Neural cell (in vitro differentiated cells): Measurements from ENCODE around the gene HOXC11. TPM values are rescaled to one million over a fixed set of nuclear protein-coding genes. Genes with fewer than 3 reads are reported as not detected.

Experiments
- H2AFZ ChIP-seq: fragments of 200-600, 300-800 bp; sonication (generic), shearing (Covaris generic); 2 replicates; pipeline ENCODE4 v1.6.0; 2014; ENCODE audit warnings: low read depth, mild to moderate bottlenecking, antibody characterized with exemption, low read length, moderate library complexity
- H3F3A ChIP-seq: fragments of 200-600 bp; shearing (Covaris generic); 2 replicates; pipeline ENCODE4 v1.6.1; 2016; ENCODE audit warnings: mild to moderate bottlenecking, moderate library complexity, mixed read lengths, antibody characterized with exemption, low read length; ENCODE audit not compliant: insufficient read depth, poor library complexity, severe bottlenecking
- H3K27ac ChIP-seq: fragments of 200-600, 300-800 bp; sonication (generic), shearing (Covaris generic); 2 replicates; pipeline ENCODE4 v1.5.1; 2014; ENCODE audit warnings: mild to moderate bottlenecking, low read length, moderate library complexity
- H3K27me3 ChIP-seq: fragments of 300-800, 200-600 bp; sonication (generic), shearing (Covaris generic); 2 replicates; pipeline ENCODE4 v1.6.0; 2014; ENCODE audit warnings: mild to moderate bottlenecking, low read depth, low read length, moderate library complexity; ENCODE audit not compliant: insufficient read depth
- H3K36me3 ChIP-seq: fragments of 300-800, 200-600 bp; sonication (generic), shearing (Covaris generic); 2 replicates; pipeline ENCODE4 v1.5.1; 2014; ENCODE audit warnings: mild to moderate bottlenecking, antibody characterized with exemption, low read length, moderate library complexity; ENCODE audit not compliant: insufficient read depth
- H3K4me2 ChIP-seq: fragments of 300-800, 200-600 bp; sonication (generic), shearing (Covaris generic); 2 replicates; pipeline ENCODE4 v1.6.0; 2014; ENCODE audit warnings: mild to moderate bottlenecking, low read length
- H3K4me3 ChIP-seq: fragments of 300-800, 200-600 bp; sonication (generic), shearing (Covaris generic); 2 replicates; pipeline ENCODE4 v1.5.1; 2014; ENCODE audit warnings: mild to moderate bottlenecking, low read length, moderate library complexity
- H3K79me2 ChIP-seq: fragments of 200-600 bp; shearing (Covaris generic); replicated peaks from 2 replicates; pipeline ENCODE4 v1.6.0; 2014; ENCODE audit warnings: mild to moderate bottlenecking, low read length, moderate library complexity; ENCODE audit not compliant: insufficient read depth
- H3K9ac ChIP-seq: fragments of 300-800, 200-600 bp; sonication (generic), shearing (Covaris generic); 2 replicates; pipeline ENCODE4 v1.6.1; 2016; ENCODE audit warnings: mild to moderate bottlenecking, low read length, mixed read lengths
- H3K9me2 ChIP-seq: fragments of 200-600 bp; shearing (Covaris generic); 2 replicates; pipeline ENCODE4 v1.6.1; 2016; ENCODE audit warnings: mild to moderate bottlenecking, low read length, mixed read lengths; ENCODE audit not compliant: insufficient read depth
- H3K9me3 ChIP-seq: fragments of 200-600, 300-800 bp; sonication (generic), shearing (Covaris generic); 2 replicates; pipeline ENCODE4 v1.6.1; 2016; ENCODE audit warnings: mild to moderate bottlenecking, mixed run types, low read length, moderate library complexity, mixed read lengths
- H4K20me1 ChIP-seq: fragments of 200-600 bp; shearing (Covaris generic); 2 replicates; pipeline ENCODE4 v1.6.1; 2016; ENCODE audit warnings: mild to moderate bottlenecking, mixed run types; ENCODE audit not compliant: insufficient read depth
- EP300 ChIP-seq: fragments of 450-650 bp; conservative IDR thresholded peaks from 2 replicates; pipeline ENCODE4 v1.6.1; 2014; ENCODE audit warnings: antibody characterized with exemption, mild to moderate bottlenecking, moderate library complexity; ENCODE audit not compliant: poor library complexity, severe bottlenecking
- EZH2 ChIP-seq: fragments of 200-600, 300-800 bp; shearing (Covaris generic), sonication (generic); IDR thresholded peaks from 2 replicates; pipeline ENCODE4 v1.6.1; 2014; ENCODE audit warnings: antibody characterized with exemption, low read length, borderline replicate concordance, mild to moderate bottlenecking; ENCODE audit not compliant: insufficient read depth, poor library complexity, severe bottlenecking
- MXI1 ChIP-seq: fragments of 450-650 bp; conservative IDR thresholded peaks from 2 replicates; pipeline ENCODE4 v1.6.1; 2014; ENCODE audit warnings: antibody characterized with exemption, mild to moderate bottlenecking; ENCODE audit not compliant: poor library complexity, severe bottlenecking
- POLR2AphosphoS5 ChIP-seq: IDR thresholded peaks from 2 replicates; pipeline ENCODE4 v1.6.1; 2012
- RAD21 ChIP-seq: fragments of 450-650 bp; conservative IDR thresholded peaks from 2 replicates; pipeline ENCODE4 v1.6.1; 2014; ENCODE audit warnings: antibody characterized with exemption, mild to moderate bottlenecking, moderate library complexity
- SMC3 ChIP-seq: fragments of 450-650 bp; conservative IDR thresholded peaks from 2 replicates; pipeline ENCODE4 v1.6.1; 2014; ENCODE audit warnings: antibody characterized with exemption, mild to moderate bottlenecking, moderate library complexity; ENCODE audit not compliant: poor library complexity
- TAF1 ChIP-seq: IDR thresholded peaks from 2 replicates; pipeline ENCODE4 v1.6.1; 2012; ENCODE audit warnings: low read depth
- polyA plus RNA-seq: library from polyadenylated mRNA; depleted of rRNA; stranded (reverse); fragments of >200 nt; gene quantifications from 2 replicates; pipeline ENCODE4 v1.2.3, GENCODE V29; 2014
- TF ChIP-seq, protein P1 (sequence below): fragments of 450-650 bp; IDR thresholded peaks from 2 replicates; pipeline ENCODE4 v1.5.1; 2014; ENCODE audit warnings: antibody characterized with exemption, mild to moderate bottlenecking, moderate library complexity; ENCODE audit not compliant: poor library complexity, severe bottlenecking
- TF ChIP-seq, protein P2 (sequence below): IDR thresholded peaks from 2 replicates; pipeline ENCODE4 v1.6.1; 2012; ENCODE audit warnings: borderline replicate concordance

Gene HOXC11
- polyA plus RNA-seq, 1 donor from 2014 or later, result not detected

DNA sequence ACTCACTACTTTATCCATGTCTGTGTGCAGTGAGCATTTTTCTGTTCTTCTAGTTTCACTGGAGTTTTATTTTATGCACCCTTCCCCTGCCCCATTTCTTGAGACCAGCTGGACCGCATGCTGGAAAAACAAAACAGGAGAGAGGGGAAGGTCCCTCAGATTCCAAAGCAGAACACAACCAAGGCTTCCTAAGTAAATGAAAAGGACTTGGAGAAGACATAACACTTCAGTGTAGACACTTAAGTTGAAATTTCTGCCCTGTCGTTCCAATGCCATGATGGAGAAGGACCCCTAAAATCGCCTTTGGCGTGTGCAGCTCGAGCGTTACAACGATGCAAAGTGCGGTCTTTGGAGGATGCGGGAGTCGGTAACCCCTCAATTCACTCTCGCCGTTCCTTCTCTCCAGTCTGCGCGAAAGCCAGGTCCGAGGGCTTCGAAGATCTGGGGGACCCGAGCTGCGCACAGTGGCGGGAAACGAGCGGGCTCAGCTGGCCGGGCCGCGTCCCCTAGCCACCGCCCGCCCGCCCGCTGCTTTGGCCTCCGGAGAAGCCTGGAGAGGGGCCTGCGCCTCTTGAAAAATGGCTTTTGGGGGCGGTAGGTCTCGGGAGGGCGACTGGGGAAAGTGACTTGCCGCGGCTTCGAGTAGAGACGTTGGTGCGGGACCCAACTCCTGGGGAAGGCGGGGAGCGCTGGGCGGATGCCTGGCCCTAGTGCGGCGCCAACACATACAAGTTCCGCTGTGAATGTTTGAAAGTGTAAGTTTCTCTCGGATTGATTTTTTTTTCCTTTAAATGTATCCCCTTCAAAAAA lies 45.5 kb upstream of the HOXC11 start:
- Histone ChIP-seq H3K79me2 (no peaks in the 10 kb centered on the region), H3K4me2 (no peak overlapping the region), H2AFZ (no peak overlapping the region), H3K4me3 (no peak overlapping the region), H3K27me3 (peaks cover 100% of the 10 kb centered on the region), H3K36me3 (no peaks in the 10 kb centered on the region), H4K20me1 (no peaks in the 10 kb centered on the region), H3K9ac (no peak overlapping the region), H3F3A (no peaks in the 10 kb centered on the region), H3K9me2 (no peaks in the 10 kb centered on the region), H3K9me3 (no peaks in the 10 kb centered on the region), H3K27ac (no peak overlapping the region)
- TF ChIP-seq TAF1 (no peak), EP300 (no peak), MXI1 (no peak), POLR2AphosphoS5 (no peak), SMC3 (no peak), RAD21 (no peak), EZH2 (no peak)
- TF ChIP-seq, protein P1, sequence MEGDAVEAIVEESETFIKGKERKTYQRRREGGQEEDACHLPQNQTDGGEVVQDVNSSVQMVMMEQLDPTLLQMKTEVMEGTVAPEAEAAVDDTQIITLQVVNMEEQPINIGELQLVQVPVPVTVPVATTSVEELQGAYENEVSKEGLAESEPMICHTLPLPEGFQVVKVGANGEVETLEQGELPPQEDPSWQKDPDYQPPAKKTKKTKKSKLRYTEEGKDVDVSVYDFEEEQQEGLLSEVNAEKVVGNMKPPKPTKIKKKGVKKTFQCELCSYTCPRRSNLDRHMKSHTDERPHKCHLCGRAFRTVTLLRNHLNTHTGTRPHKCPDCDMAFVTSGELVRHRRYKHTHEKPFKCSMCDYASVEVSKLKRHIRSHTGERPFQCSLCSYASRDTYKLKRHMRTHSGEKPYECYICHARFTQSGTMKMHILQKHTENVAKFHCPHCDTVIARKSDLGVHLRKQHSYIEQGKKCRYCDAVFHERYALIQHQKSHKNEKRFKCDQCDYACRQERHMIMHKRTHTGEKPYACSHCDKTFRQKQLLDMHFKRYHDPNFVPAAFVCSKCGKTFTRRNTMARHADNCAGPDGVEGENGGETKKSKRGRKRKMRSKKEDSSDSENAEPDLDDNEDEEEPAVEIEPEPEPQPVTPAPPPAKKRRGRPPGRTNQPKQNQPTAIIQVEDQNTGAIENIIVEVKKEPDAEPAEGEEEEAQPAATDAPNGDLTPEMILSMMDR, result no peak
- TF ChIP-seq, protein P2, sequence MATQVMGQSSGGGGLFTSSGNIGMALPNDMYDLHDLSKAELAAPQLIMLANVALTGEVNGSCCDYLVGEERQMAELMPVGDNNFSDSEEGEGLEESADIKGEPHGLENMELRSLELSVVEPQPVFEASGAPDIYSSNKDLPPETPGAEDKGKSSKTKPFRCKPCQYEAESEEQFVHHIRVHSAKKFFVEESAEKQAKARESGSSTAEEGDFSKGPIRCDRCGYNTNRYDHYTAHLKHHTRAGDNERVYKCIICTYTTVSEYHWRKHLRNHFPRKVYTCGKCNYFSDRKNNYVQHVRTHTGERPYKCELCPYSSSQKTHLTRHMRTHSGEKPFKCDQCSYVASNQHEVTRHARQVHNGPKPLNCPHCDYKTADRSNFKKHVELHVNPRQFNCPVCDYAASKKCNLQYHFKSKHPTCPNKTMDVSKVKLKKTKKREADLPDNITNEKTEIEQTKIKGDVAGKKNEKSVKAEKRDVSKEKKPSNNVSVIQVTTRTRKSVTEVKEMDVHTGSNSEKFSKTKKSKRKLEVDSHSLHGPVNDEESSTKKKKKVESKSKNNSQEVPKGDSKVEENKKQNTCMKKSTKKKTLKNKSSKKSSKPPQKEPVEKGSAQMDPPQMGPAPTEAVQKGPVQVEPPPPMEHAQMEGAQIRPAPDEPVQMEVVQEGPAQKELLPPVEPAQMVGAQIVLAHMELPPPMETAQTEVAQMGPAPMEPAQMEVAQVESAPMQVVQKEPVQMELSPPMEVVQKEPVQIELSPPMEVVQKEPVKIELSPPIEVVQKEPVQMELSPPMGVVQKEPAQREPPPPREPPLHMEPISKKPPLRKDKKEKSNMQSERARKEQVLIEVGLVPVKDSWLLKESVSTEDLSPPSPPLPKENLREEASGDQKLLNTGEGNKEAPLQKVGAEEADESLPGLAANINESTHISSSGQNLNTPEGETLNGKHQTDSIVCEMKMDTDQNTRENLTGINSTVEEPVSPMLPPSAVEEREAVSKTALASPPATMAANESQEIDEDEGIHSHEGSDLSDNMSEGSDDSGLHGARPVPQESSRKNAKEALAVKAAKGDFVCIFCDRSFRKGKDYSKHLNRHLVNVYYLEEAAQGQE, result no peak

DNA sequence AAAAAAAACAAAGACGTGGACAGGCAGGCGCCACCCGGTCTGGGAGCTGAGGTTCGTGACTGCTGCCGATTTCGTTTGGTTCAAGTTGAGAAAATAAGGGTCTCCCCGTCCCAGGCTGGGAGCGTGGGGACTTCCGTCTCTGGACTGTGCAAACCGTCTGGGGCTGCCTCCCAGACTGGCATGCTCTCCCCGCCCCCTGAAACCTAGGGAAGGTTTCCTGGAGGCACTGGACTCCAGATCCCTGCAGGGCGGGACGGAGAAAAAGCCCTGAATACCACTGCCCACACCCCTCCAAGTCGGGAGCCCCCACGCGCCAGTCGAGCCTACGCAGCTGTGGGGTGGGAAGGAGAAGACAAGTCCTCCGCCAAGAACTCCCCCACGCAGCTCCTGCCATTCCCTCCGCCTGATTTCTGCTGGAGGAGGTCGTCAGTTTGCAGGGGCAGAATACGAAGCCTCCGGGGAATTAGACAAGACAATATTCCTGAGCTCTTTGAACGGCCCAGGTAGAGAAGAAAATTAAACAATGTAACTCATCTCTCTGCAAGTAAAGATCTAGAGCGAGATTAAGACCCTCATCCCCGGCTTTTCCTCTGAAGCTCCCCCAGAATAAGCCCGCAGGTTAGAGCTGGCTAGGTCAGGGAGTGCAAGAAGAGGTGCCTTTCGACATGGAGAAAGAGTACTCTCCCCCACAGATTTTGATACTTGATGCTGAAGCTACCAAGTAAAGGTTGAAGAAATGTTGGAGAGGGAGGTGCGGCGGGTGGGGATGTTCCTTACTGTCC lies 44.7 kb upstream of the HOXC11 start:
- Histone ChIP-seq H3K4me3 (no peak overlapping the region), H3K36me3 (no peaks in the 10 kb centered on the region), H3K9me2 (no peaks in the 10 kb centered on the region), H3K27me3 (peaks cover 100% of the 10 kb centered on the region), H3F3A (no peaks in the 10 kb centered on the region), H3K27ac (no peak overlapping the region), H4K20me1 (no peaks in the 10 kb centered on the region), H3K4me2 (no peak overlapping the region), H2AFZ (no peak overlapping the region), H3K9me3 (no peaks in the 10 kb centered on the region), H3K79me2 (no peaks in the 10 kb centered on the region), H3K9ac (no peak overlapping the region)
- TF ChIP-seq EP300, result no peak
- no peak for TF ChIP-seq EZH2
- TF ChIP-seq RAD21, result no peak
- TF ChIP-seq TAF1, result no peak
- TF ChIP-seq, protein P2, result no peak
- TF ChIP-seq SMC3, result no peak
- TF ChIP-seq, protein P1, result no peak
- no peak for TF ChIP-seq POLR2AphosphoS5
- no peak for TF ChIP-seq MXI1
